GM18498 (cell line): ENCODE results near the gene PDZD2.
"Not testable (repeated sequence)": the region's sequence is repeated elsewhere in the genome, so short reads cannot be mapped to it uniquely, and the experiment has no call there.

ENCODE experiments used
- ATAC-seq: cut with Tn5 transposase; IDR thresholded peaks from one replicate; pipeline ENCODE4 v1.9.1; 2021; ENCODE audit warnings: mild to moderate bottlenecking, moderate library complexity; ENCODE audit not compliant: unreplicated experiment

Gene PDZD2

GRCh38 chr5:31963358-31964006, 324.6 kb downstream of the PDZD2 start:
- no peak for ATAC-seq

- ATAC-seq, result no peak
Observed at GRCh38 chr5:31964007-31964360, 325.1 kb downstream of the PDZD2 start.

- no peak for ATAC-seq
Observed at GRCh38 chr5:31965227-31965626, 326.3 kb downstream of the PDZD2 start.

GRCh38 chr5:31966936-31967335, 328.0 kb downstream of the PDZD2 start:
- ATAC-seq, result no peak

GRCh38 chr5:31967461-31967860, 328.5 kb downstream of the PDZD2 start:
- no peak for ATAC-seq

- no peak for ATAC-seq
Observed at GRCh38 chr5:31972558-31972957, 333.6 kb downstream of the PDZD2 start.

GRCh38 chr5:31975189-31975612, 336.3 kb downstream of the PDZD2 start:
- not testable (repeated sequence) for ATAC-seq

- ATAC-seq, result no peak
Observed at GRCh38 chr5:31976169-31976568, 337.2 kb downstream of the PDZD2 start.

- no peak for ATAC-seq
Observed at GRCh38 chr5:31981361-31981945, 342.5 kb downstream of the PDZD2 start.

- no peak for ATAC-seq
Observed at GRCh38 chr5:31982027-31982426, 343.1 kb downstream of the PDZD2 start.

- ATAC-seq, result no peak
Observed at GRCh38 chr5:31982621-31983020, 343.7 kb downstream of the PDZD2 start.

- no peak for ATAC-seq
Observed at GRCh38 chr5:31983851-31984250, 344.9 kb downstream of the PDZD2 start.

GRCh38 chr5:31984691-31985090, 345.8 kb downstream of the PDZD2 start:
- ATAC-seq, result no peak

GRCh38 chr5:31986101-31986500, 347.2 kb downstream of the PDZD2 start:
- ATAC-seq, result no peak

- ATAC-seq, result no peak
Observed at GRCh38 chr5:31987985-31988710, 349.2 kb downstream of the PDZD2 start.

GRCh38 chr5:31990081-31990650, 351.2 kb downstream of the PDZD2 start:
- no peak for ATAC-seq

GRCh38 chr5:31990701-31991110, 351.8 kb downstream of the PDZD2 start:
- ATAC-seq, result no peak

GRCh38 chr5:31992377-31992776, 353.4 kb downstream of the PDZD2 start:
- no peak for ATAC-seq

GRCh38 chr5:31993165-31993961, 354.4 kb downstream of the PDZD2 start:
- ATAC-seq, result no peak

- peak; percentile 69 for ATAC-seq
Observed at GRCh38 chr5:31995006-31995405, 356.1 kb downstream of the PDZD2 start.

GRCh38 chr5:31995714-31996113, 356.8 kb downstream of the PDZD2 start:
- ATAC-seq, result no peak
